Lower leg skin (tissue), 3 donors: ENCODE data around the gene YWHAH.

Experiments used
- CTCF ChIP-seq, 3 donors: fragments of 450-650 bp; IDR thresholded peaks; one replicate each; pipeline ENCODE4 v1.5.1; 2016; ENCODE audit warnings: antibody characterized with exemption in 3 of 3, mild to moderate bottlenecking in 3 of 3, moderate library complexity in 2 of 3
- POLR2A ChIP-seq, 2 donors: fragments of 450-650 bp; IDR thresholded peaks; one replicate each; pipeline ENCODE4 v1.6.1; 2016 to 2017; ENCODE audit warnings: antibody characterized with exemption in 2 of 2, mild to moderate bottlenecking in 1 of 2, moderate library complexity in 1 of 2

- no peak for TF ChIP-seq CTCF (IDR thresholded peaks at IDR 0.05)
- TF ChIP-seq POLR2A (IDR thresholded peaks at IDR 0.05) = no peak
Observed at GRCh38 chr22:31995807-31996206, 51.5 kb downstream of the YWHAH start.
